Keratinocyte (primary cell): ENCODE data around the gene TXNRD1.

Experiments used
- EZH2 ChIP-seq: IDR thresholded peaks from one replicate; pipeline ENCODE4 v1.6.1; 2012; ENCODE audit warnings: inconsistent platforms, mild to moderate bottlenecking, low read length, moderate library complexity
- TF ChIP-seq, protein P1 (sequence below), 3 experiments: IDR thresholded peaks in 1 of 3; conservative IDR thresholded peaks in 1 of 3; optimal IDR thresholded peaks in 1 of 3; 2 replicates in 2 of 3; 3 replicates in 1 of 3; pipeline versions ENCODE3 to v1.5.1; 2011; ENCODE audit warnings: low read length in 3 of 3, mild to moderate bottlenecking in 3 of 3, moderate library complexity in 2 of 3, control low read depth in 1 of 3, inconsistent platforms in 1 of 3; ENCODE audit not compliant: insufficient read depth in 2 of 3; ENCODE audit errors: extremely low read depth in 1 of 3

- TF ChIP-seq, protein P1, sequence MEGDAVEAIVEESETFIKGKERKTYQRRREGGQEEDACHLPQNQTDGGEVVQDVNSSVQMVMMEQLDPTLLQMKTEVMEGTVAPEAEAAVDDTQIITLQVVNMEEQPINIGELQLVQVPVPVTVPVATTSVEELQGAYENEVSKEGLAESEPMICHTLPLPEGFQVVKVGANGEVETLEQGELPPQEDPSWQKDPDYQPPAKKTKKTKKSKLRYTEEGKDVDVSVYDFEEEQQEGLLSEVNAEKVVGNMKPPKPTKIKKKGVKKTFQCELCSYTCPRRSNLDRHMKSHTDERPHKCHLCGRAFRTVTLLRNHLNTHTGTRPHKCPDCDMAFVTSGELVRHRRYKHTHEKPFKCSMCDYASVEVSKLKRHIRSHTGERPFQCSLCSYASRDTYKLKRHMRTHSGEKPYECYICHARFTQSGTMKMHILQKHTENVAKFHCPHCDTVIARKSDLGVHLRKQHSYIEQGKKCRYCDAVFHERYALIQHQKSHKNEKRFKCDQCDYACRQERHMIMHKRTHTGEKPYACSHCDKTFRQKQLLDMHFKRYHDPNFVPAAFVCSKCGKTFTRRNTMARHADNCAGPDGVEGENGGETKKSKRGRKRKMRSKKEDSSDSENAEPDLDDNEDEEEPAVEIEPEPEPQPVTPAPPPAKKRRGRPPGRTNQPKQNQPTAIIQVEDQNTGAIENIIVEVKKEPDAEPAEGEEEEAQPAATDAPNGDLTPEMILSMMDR (optimal IDR thresholded peaks at IDR 0.05 in 1 of 3, IDR thresholded peaks at IDR 0.05 in 1 of 3, conservative IDR thresholded peaks at IDR 0.05 in 1 of 3; ENCODE audit: extremely low read depth in 1 of 3, insufficient read depth in 2 of 3, low read length in 3 of 3) = no peak
- no peak for TF ChIP-seq EZH2
Observed at GRCh38 chr12:104375775-104376174, 160.2 kb downstream of the TXNRD1 start.
